HepG2 (cell line): ENCODE measurements around the gene EPHA2. TPM values are rescaled to one million over a fixed set of nuclear protein-coding genes. Genes with fewer than 3 reads are reported as not detected.
A peak's percentile ranks its signal among the peaks of the same experiment; 100 is the strongest.

Experiments used
- ATAC-seq: fragments of 200-7000 bp; cut with Tn5 transposase; 3 replicates; pipeline ENCODE4 v1.9.1; 2020; ENCODE audit warnings: mild to moderate bottlenecking, moderate library complexity
- BruUV-seq: library from RNA; stranded (reverse); fragments of 400-500 nt; replicated peaks from 2 replicates; lab custom pipeline; 2021; lab: Mats Ljungman, UMichigan
- CTCF ChIA-PET: fragments of 300-600 bp; formaldehyde crosslinking; extraction: SDS; loops from one replicate; lab custom pipeline; 2021; ENCODE audit warnings: low total read pairs, inconsistent platforms, low intra/inter-chr PET ratio; lab: Yijun Ruan, JAX
- POLR2A ChIA-PET: fragments of 350-600 bp; sonication (Branson Sonifier 250); formaldehyde crosslinking; loops from one replicate; lab custom pipeline; 2020; ENCODE audit warnings: antibody characterized with exemption, inconsistent platforms; lab: Yijun Ruan, JAX
- DNase-seq: peaks from one replicate; pipeline ENCODE4 v3.0.0-alpha.2; 2015; ENCODE audit warnings: low spot score
- FAIRE-seq: peaks from 3 replicates; lab custom pipeline; 2011; peaks lifted over from hg19 to GRCh38; lab: Jason Lieb, UNC
- H2AFZ ChIP-seq: one replicate; pipeline ENCODE4 v1.6.1; 2011; ENCODE audit warnings: low read length, inconsistent platforms
- H3K27ac ChIP-seq: fragments of 300-600 bp; 3 replicates; pipeline ENCODE4 v1.8.0; 2011; ENCODE audit warnings: mixed run types, mild to moderate bottlenecking, mixed read lengths, low read length, inconsistent platforms; ENCODE audit not compliant: insufficient read depth; ENCODE audit errors: extremely low read length
- H3K27me3 ChIP-seq, 2 experiments: fragments of 200-600 bp in 1 of 2; 2 replicates in 1 of 2; 3 replicates in 1 of 2; pipeline versions ENCODE4 v1.6.0 to v1.8.0; 2011; ENCODE audit warnings: low read length in 2 of 2, mild to moderate bottlenecking in 2 of 2, moderate library complexity in 2 of 2, inconsistent platforms in 1 of 2; ENCODE audit not compliant: insufficient read depth in 2 of 2, control insufficient read depth in 1 of 2
- H3K36me3 ChIP-seq, 2 experiments: fragments of 200-600 bp in 1 of 2; replicated peaks in 1 of 2; 2 replicates in 1 of 2; 3 replicates in 1 of 2; pipeline versions ENCODE4 v1.5.1 to v1.8.0; 2011; ENCODE audit warnings: low read length in 2 of 2, inconsistent platforms in 1 of 2; ENCODE audit not compliant: insufficient read depth in 2 of 2, control insufficient read depth in 1 of 2
- H3K4me1 ChIP-seq: 2 replicates; pipeline ENCODE4 v1.5.1; 2012; ENCODE audit warnings: low read length, inconsistent platforms; ENCODE audit not compliant: insufficient read depth
- H3K4me2 ChIP-seq: 2 replicates; pipeline ENCODE4 v1.6.0; 2011; ENCODE audit warnings: low read depth, low read length, inconsistent platforms
- H3K4me3 ChIP-seq, 3 experiments: fragments of 200-600 bp in 1 of 3; sonication (generic), shearing (Covaris generic) in 1 of 3; replicated peaks in 1 of 3; 2 replicates each; pipeline ENCODE4 v1.5.1; 2011 to 2016; ENCODE audit warnings: low read length in 3 of 3, inconsistent platforms in 2 of 3, low read depth in 2 of 3, mild to moderate bottlenecking in 2 of 3, control low read depth in 1 of 3, mixed read lengths in 1 of 3; ENCODE audit not compliant: insufficient read depth in 1 of 3
- H3K79me2 ChIP-seq: one replicate; pipeline ENCODE4 v1.6.1; 2011; ENCODE audit warnings: low read length, inconsistent platforms; ENCODE audit not compliant: insufficient read depth
- H3K9ac ChIP-seq: 2 replicates; pipeline ENCODE4 v1.6.0; 2011; ENCODE audit warnings: mild to moderate bottlenecking, low read depth, low read length, inconsistent platforms; ENCODE audit not compliant: insufficient read depth
- H3K9me3 ChIP-seq: 2 replicates; pipeline ENCODE4 v1.5.1; 2012; ENCODE audit warnings: mild to moderate bottlenecking, low read length
- H4K20me1 ChIP-seq: 2 replicates; pipeline ENCODE4 v1.6.0; 2011; ENCODE audit warnings: inconsistent platforms, mild to moderate bottlenecking, low read length, moderate library complexity; ENCODE audit not compliant: insufficient read depth
- HNRNPL ChIP-seq: fragments of 200-400 bp; formaldehyde crosslinking; IDR thresholded peaks from 2 replicates; pipeline ENCODE4 v1.6.1; 2017; ENCODE audit warnings: mild to moderate bottlenecking, low read depth, low read length
- ZFX ChIP-seq: sonication (generic); formaldehyde crosslinking; IDR thresholded peaks from 2 replicates; pipeline ENCODE4 v1.4.0; 2020; ENCODE audit warnings: mild to moderate bottlenecking, low read depth, missing genetic modification reagents, moderate library complexity
- ZMYM3 ChIP-seq: sonication (generic); formaldehyde crosslinking; IDR thresholded peaks from 2 replicates; pipeline ENCODE4 v1.5.1; 2020; ENCODE audit warnings: mild to moderate bottlenecking, missing genetic modification reagents
- ZNF607 ChIP-seq: sonication (generic); formaldehyde crosslinking; IDR thresholded peaks from 2 replicates; pipeline ENCODE4 v1.5.1; 2020; ENCODE audit warnings: missing genetic modification reagents, mild to moderate bottlenecking, borderline replicate concordance
- ZNF768 ChIP-seq: sonication (generic); formaldehyde crosslinking; IDR thresholded peaks from 2 replicates; pipeline ENCODE4 v1.4.0; 2020; ENCODE audit warnings: missing genetic modification reagents
- WGBS: methylation state at CpG from one replicate; pipeline ENCODE4 v1.1.6; 2017; ENCODE audit warnings: low lambda C conversion rate; 5-methylcytosine and 5-hydroxymethylcytosine counted together
- in situ Hi-C: cut with HindIII; loops from 2 replicates; pipeline ENCODE4 v1.10.0; 2017; ENCODE audit warnings: low pct_unique_long_range_greater_than_20kb; ENCODE audit not compliant: extremely low pct_ligation_motif_present
- intact Hi-C: fragments of 100-400 bp; cut with micrococcal nuclease; formaldehyde crosslinking; loops from one replicate; pipeline ENCODE4 v1.10.0; 2022; ENCODE audit not compliant: unreplicated experiment
- polyA plus RNA-seq, 8 experiments: library from polyadenylated mRNA; depleted of rRNA in 3 of 8; stranded (reverse) in 7 of 8; unstranded in 1 of 8; fragments of >200 nt; fragmentation: Illumina TruSeq in 4 of 8; extraction: Trizol in 4 of 8; gene quantifications; 2 replicates each; pipeline versions ENCODE4 v1.2.1 to v1.2.3, GENCODE V29; 2011 to 2016; ENCODE audit warnings: low read depth in 4 of 8, missing spikeins in 1 of 8, mixed read lengths in 1 of 8; ENCODE audit not compliant: insufficient read depth in 1 of 8
- total RNA-seq, 5 experiments: library from RNA; depleted of rRNA; stranded (reverse); fragments of >200 nt; fragmentation: Illumina TruSeq; extraction: Trizol; gene quantifications; 2 replicates each; pipeline ENCODE4 v1.2.3, GENCODE V29; 2016; ENCODE audit warnings: low read depth in 1 of 5
- TF ChIP-seq, protein P1 (sequence below): IDR thresholded peaks from 2 replicates; pipeline ENCODE4 v1.6.1; 2018; ENCODE audit warnings: missing genetic modification reagents
- TF ChIP-seq, protein P2 (sequence below): sonication (generic); formaldehyde crosslinking; IDR thresholded peaks from 2 replicates; pipeline ENCODE4 v1.5.1; 2020; ENCODE audit warnings: mild to moderate bottlenecking, missing genetic modification reagents, moderate library complexity

Gene EPHA2
- total and polyA plus RNA-seq, 2 of the 13 experiments (the other 11 are each of a cell fraction or from before 2014, with no cell fraction given) = 33.6 to 53.6 TPM

DNA sequence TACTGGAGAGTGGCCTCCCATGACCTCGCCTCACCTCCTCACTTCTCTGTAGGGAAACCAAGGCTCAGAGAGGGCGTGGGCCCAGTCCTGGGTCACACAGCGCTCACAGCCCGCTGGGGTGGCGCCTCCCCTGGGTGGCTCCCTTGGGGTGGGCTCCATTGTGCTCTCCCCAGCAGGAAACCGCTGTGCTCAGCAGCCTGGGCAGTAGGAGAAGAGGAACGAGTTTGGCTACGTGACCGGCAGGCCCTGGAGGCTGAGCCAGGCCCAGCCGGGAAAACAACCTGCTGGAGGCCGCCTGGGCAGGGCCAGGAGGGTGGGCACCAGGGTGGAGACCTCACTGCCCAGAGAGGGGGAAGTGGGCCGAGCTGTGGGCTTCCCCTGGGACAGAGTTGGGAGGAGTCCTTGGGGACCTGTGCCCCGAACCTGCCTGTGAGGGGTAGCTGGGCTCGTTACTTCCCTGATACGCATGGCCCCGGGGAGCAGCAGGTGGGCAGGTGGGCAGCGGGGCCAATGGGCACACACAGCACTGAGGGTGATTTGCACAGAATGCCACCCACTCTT lies 67.4 kb downstream of the EPHA2 start:
- Histone ChIP-seq H3K4me2 (peak overlapping the region; percentile 61), H3K9ac (0 out of 2 replicates have a peak overlapping the region, but pooled peaks have one; percentile 29), H2AFZ (no peak overlapping the region), H3K4me1 (peaks cover 50% of the 10 kb centered on the region), H3K36me3 (no peaks in the 10 kb centered on the region), H3K9me3 (no peaks in the 10 kb centered on the region), H3K27ac (no peak overlapping the region), H4K20me1 (no peaks in the 10 kb centered on the region), H3K79me2 (no peaks in the 10 kb centered on the region), H3K27me3 (peaks cover 2 to 57% of the 10 kb centered on the region in 2 experiments; a peak in 4 of 5 replicates), H3K4me3 (peak overlapping the region in 1 of 3 experiments; percentile 59; a peak in 1 of 6 replicates)
- ATAC-seq (peak; percentile 13; the same call in 2 of the 3 replicates), FAIRE-seq (no peak), DNase-seq (no peak)
- WGBS = no CpG with 5 or more reads among the region's 17 CpGs
- intact Hi-C loops (no loop called here), in situ Hi-C loops (no loop called here)
- ChIA-PET POLR2A (no interaction called here), CTCF (no interaction called here)
- TF ChIP-seq ZMYM3 (CRISPR knock-in tag) (peak; percentile 76), ZNF768 (CRISPR knock-in tag) (peak; percentile 99), ZFX (CRISPR knock-in tag) (0 out of 2 replicates have a peak, but pooled peaks have one; percentile 19), HNRNPL (peak; percentile 78; the same call in 1 of the 2 replicates), ZNF607 (CRISPR knock-in tag) (no peak)
- TF ChIP-seq, protein P1, sequence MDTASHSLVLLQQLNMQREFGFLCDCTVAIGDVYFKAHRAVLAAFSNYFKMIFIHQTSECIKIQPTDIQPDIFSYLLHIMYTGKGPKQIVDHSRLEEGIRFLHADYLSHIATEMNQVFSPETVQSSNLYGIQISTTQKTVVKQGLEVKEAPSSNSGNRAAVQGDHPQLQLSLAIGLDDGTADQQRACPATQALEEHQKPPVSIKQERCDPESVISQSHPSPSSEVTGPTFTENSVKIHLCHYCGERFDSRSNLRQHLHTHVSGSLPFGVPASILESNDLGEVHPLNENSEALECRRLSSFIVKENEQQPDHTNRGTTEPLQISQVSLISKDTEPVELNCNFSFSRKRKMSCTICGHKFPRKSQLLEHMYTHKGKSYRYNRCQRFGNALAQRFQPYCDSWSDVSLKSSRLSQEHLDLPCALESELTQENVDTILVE (CRISPR knock-in tag) = no peak
- TF ChIP-seq, protein P2, sequence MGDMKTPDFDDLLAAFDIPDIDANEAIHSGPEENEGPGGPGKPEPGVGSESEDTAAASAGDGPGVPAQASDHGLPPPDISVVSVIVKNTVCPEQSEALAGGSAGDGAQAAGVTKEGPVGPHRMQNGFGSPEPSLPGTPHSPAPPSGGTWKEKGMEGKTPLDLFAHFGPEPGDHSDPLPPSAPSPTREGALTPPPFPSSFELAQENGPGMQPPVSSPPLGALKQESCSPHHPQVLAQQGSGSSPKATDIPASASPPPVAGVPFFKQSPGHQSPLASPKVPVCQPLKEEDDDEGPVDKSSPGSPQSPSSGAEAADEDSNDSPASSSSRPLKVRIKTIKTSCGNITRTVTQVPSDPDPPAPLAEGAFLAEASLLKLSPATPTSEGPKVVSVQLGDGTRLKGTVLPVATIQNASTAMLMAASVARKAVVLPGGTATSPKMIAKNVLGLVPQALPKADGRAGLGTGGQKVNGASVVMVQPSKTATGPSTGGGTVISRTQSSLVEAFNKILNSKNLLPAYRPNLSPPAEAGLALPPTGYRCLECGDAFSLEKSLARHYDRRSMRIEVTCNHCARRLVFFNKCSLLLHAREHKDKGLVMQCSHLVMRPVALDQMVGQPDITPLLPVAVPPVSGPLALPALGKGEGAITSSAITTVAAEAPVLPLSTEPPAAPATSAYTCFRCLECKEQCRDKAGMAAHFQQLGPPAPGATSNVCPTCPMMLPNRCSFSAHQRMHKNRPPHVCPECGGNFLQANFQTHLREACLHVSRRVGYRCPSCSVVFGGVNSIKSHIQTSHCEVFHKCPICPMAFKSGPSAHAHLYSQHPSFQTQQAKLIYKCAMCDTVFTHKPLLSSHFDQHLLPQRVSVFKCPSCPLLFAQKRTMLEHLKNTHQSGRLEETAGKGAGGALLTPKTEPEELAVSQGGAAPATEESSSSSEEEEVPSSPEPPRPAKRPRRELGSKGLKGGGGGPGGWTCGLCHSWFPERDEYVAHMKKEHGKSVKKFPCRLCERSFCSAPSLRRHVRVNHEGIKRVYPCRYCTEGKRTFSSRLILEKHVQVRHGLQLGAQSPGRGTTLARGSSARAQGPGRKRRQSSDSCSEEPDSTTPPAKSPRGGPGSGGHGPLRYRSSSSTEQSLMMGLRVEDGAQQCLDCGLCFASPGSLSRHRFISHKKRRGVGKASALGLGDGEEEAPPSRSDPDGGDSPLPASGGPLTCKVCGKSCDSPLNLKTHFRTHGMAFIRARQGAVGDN (CRISPR knock-in tag) = peak; percentile 38; the same call in 1 of the 2 replicates
- no TSS peak for BruUV-seq
